Measurements from ENCODE around the gene CFAP61.
"Not testable (repeated sequence)": the region's sequence is repeated elsewhere in the genome, so short reads cannot be mapped to it uniquely, and the experiment has no call there.

CFAP61 gene

DNA sequence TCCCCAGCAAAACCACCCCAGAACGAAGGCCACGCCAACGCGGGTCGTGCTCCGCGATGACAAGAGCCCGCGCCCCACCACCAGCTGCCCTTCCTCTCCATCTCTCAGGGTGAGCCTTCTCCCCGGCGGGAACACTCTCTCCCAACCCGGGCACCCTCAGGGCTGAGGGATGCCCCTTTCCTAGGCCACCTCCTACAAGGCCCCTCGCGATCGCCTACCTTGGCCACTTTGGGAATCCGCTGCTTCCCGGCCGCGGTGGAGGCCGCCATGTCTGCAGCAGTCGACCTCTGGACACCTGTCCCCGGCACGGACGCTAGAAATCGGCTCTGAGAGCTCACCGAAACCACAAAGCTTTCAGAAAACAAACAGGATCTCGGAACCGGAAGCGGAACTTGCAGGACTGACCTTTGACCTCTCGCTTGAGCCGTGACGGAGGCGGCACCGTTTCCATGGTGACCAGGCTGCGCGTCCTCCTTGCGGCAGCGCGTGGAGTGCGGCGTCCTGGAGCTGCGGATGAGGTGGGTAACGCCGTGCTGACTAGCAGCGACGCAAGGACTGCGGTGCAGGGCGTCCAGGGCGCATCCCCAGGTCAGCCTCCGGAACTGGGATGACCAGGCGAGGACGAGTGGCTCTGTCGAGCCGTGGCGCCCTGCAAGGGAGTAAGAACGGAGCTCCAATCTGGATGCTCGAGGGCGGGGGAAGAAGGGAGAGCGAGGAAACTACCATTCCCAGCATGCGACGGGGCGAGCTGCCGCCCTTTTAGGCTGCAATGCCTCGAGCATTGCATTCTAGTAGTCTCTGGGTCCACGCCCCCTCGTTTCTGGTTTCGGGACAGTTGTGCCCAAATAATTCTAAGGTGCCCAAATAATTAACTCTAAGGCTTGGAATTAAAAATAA, at the start of gene CFAP61, which contains the start of gene CRNKL1:
Gene CFAP61, plus strand, starts transcription at position 459 of the 897 bp plus-strand sequence. CDS start 4,122 bp downstream, outside the sequence.
Gene CRNKL1, minus strand, starts transcription at position 393 of the 897 bp plus-strand sequence. Its CDS starts 124 bp downstream, at position 269.
- peak; percentile 98 for DNase-seq

DNA sequence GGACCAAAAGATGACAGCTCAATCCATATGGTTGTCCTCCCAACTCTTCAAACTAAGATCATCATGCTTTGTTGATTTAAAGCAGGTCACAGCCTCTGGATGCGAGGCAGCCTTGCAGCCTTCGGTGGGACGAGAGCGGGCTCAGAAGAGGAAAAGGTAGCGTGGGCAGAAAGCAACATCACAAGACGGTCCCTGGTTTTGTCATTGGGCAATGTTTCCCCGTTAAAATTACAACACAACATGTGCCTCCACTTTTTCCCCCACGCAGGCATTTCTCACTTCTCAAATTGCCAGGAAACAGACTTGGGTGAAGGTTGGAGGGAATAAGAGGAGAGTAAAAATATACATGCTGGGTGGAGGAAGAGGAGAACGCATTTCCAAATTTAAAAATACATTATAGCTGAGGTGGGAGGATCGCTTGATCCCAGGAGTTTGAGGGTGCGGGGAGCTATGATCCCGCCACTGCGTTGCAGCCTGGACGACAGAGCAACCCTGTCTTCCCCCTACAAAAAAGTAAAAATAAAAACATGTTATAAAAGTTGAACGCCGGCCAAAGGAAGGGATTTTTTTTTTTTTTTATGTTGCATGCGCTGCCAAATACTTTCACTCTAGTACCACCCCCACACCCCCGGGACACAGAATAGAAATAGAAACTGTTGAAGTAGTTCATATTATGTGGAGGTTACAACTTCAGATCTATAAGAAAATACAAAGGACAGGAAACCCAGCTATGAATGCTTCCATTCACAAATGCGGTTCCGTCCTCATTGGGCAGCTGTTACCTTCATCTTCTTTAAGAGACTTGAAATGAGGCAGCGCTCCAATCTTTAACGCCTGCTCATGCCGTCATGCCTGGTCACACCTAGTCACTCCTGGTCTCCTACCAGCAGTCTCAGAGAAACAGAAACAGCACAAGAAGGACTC, 49.0 kb upstream of the CFAP61 start:
- peak; percentile 58 for DNase-seq

DNA sequence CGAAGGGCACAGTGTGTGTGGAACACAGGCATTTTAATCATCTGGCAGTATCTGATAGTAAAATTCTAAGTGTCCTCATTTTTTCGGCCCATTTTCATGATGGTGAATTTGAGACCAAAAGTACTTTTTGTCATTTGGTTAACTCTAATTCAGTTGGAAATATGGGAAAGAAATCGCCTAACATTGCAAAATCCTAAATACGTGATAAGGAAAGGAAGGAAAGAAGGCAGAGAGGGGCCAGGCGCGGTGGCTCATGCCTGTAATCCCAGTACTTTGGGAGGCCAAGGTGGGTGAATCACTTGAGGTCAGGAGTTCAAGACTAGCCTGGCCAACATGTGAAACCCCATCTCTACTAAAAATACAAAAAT, 48.4 kb upstream of the CFAP61 start:
- DNase-seq, result not testable (repeated sequence)

DNA sequence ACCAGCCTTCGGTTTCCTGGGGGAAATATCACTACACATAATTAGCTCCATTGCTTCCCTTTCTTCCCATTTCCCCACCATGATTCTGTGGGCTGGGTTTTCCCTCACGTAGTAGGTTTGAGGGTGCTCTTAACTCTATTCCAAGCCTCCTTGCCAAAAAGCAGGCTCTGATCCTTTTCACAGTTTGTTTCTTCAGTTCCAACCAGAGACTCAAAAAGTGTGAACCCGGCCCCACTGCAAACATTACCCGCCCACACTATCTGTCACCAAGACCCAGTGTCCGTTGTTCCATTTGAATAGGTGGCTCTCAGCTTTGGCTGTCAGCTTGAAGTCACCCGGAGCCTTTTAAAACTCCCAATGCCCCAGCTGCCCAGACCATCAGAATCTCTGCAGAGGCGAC, 47.0 kb upstream of the CFAP61 start:
- DNase-seq, result no peak

- DNase-seq, result no peak
Observed at GRCh38 chr20:20009784-20010253, 42.5 kb upstream of the CFAP61 start.

DNA sequence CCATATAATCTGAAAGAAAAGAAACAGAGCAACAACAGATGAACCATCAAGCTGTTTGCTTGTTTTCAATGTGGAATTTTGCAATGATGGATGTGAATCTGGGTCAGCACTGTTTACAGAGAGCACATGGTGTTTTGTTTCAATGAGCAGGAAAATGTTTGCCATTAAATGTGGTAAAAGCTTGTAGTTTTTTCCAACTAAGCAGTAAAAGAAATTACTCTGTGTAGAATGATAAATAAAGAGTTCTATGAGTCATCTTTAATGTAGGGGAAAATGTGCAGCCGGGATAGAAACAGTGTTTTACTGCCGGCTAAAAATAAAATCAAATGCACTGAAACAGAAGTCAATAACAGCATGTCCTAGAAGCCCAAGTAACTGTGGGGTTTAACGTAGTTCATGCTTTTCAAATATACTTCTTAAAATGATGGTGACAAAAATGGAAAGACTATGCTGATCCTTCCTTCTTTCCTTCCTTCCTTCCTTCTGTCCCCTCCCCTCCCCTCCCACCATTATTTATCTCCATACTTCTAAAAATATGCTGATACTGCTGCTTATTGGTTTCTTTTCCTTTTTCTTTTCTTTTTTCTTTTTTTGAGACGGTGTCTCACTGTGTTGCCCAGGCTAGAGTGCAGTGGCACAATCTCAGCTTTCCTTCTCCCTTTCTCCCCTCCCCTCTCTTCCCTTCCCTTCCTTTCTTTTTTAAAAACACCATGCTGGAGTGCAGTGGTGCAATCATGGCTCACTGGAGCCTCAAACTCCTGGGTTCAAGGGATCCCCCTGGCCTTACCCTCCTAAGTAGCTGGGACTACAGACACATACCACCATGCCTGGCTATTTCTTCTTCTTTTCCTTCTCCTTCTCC, 41.5 kb upstream of the CFAP61 start:
- DNase-seq, result no peak

DNA sequence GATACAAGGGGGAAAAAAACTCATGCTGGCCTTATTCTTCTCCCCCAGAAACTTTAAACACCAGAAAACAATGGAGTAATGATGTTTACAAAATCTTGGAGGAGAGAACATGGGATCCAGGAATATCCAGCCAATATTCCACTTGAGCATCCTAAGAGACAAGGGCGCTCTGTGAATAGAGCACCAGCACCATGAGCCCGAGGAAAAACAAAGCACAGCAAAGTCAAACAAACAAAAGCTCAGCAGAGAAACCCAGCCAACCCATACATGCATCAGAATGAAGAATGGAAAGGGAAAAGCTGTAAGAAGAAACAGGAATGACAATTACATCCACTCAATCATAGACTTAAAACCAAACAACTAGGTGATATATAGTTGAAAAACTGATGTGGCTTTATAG, 39.8 kb upstream of the CFAP61 start:
- no peak for DNase-seq

DNA sequence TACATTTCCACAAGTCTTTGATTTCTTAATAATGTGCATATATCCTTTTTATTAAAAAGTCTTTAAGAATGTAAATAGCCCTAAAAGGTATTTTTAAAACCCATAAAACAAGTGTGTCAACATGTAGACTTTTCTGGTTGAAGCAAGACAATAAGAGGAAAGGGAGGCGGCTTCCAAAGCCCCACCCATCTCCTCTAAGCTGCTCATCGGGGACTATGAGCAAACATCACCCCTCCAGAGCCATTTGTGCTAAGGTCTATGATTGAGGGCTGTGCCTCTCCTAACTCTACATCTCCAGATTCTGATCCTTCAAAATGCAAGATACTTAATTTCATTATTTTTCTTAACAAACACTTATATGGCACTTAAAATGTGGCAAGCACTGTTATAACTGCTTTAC, 37.7 kb upstream of the CFAP61 start:
- no peak for DNase-seq

GRCh38 chr20:20017001-20017843, 35.1 kb upstream of the CFAP61 start, which contains the start of gene NAA20:
NAA20 (plus strand) TSS chr20:20017362; CDS start chr20:20017397, 35 bp downstream.
- peak; percentile 95 for DNase-seq

GRCh38 chr20:20017844-20018185, 34.5 kb upstream of the CFAP61 start:
- no peak for DNase-seq

DNA sequence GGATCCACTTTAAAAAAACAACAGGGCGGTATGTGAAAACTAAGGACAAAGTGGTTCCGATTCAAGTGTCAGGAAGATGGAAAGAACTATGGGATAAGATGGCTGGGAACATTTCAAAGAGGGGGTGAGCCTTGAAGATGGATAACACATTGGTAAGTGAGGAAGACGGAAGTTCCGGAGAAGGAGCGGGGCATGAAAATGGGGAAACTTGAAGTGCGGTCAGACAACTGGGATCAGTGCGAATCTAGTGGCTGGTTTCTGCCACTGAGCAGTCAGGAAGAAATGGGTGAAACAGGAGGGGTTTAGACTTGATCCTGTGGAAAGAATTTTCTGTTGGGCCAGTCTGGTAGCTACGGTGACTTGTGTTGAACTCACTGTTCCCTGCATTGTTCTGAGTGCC, 34.0 kb upstream of the CFAP61 start:
- no peak for DNase-seq

GRCh38 chr20:20019123-20019522, 33.2 kb upstream of the CFAP61 start:
- DNase-seq, result no peak

DNA sequence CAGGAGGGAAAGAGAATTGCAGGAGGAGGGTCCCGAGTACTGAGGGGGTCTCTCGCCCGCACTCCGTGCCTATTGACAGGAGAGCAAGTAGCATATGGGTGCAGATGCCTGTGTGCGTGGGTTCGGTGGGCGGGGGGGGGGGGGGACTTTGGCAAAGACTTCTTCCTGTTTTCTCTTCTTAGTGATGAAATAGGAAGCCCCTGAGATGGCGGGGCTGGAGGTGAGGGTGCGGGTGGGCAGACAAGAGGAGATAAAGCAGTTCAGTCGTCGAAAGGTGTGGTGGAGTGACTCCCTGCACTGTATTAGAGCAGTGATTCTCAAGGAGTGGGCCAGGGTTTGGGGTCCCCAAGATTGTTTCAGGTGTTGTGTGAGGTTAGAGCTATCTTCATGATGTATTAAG, 31.4 kb upstream of the CFAP61 start:
- DNase-seq, result no peak

- no peak for DNase-seq
Observed at GRCh38 chr20:20021835-20022234, 30.5 kb upstream of the CFAP61 start.

DNA sequence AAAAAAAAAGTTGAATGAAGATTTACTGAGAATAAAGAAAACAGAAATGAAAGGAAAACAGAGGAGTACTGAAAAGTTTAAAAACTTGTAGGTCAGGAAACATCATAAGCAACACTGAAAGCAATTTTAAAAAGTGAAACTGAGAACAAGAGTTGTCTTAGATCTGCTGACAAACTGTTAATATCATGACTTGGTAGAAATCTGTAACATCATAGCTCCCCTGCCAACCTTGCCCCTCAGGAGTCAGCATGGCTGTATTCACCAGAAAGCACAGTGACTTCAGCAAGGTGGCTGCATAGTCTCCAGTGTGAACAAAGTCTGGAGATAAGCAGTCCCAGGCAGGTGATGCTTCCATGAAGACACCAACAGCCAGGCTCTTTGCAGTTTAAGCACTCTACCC, 29.8 kb upstream of the CFAP61 start:
- DNase-seq, result no peak

DNA sequence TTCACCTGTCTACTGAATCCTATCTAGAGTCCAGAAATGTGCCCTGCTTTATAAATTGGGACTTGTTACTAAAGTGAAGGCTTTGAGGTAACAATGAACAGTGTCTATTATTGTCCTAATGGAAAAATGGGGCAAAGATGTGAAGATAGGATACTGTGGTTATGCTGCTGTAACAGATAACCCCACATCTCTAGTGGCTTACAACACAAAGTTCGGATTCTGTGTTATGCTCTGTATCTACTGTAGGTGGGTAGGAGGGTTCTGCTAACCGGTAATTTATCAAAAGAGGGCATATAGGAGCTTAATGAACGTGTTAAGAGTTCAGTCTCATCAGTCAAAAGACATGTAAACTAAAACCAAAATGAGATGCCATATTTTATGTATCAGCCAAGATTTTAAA, 28.9 kb upstream of the CFAP61 start:
- DNase-seq, result no peak

DNA sequence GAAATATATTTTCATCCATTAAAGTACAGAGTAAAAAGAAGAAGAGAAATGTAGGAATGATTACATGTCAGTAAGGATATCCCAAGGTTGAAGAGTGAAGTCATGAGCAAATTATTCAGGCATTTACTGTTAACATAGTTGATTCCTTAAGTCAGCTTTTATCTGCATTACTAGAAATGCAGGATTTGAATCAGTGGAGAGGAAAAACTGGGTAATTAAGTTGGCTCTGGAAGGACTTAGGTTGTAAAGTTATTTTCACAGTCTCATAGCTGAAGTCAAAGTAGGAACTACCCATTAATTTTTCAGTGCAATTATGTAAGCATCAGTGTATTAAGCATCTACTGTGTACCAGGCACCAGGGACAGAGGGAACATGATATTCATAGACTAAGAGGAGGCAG, 27.4 kb upstream of the CFAP61 start:
- no peak for DNase-seq

- DNase-seq, result no peak
Observed at GRCh38 chr20:20027284-20027683, 25.0 kb upstream of the CFAP61 start.

GRCh38 chr20:20031790-20032189, 20.5 kb upstream of the CFAP61 start:
- no peak for DNase-seq

DNA sequence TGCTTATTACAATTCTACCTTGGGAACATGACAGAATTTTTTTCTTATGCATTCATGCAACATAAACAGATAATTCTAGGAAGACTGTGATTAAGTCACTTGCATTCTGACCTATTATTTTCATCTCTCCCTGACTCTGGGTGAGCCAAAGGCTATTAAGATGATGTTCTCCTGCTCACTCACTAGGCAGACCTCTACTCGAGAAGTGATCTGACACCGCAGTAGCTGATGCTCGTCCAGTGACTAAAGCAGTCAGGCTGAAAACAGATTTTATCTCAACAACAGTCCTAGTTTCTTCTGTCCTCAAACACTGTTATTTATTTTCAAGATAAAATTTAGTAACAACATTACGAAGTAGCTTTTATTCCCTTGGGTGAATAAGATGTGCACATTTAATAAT, 17.8 kb upstream of the CFAP61 start:
- DNase-seq, result no peak

DNA sequence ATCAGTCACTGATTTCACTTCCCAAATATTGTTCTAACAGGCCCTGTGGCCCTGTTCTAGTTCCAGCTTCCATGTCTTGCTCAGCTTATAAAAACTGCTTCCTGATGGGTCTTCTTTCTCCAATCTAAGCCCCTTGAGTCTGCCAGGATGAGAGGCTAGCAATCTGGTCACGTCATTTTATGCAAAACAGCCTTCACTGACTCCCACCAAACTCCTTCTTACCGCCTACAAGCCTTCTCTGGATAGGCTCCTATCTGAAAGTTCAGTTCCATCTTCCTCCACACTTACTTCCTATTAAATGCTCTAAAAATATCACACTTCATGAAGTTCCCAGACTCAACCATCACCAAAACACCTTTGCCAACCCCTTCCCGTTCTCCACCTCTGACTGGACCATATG, 15.6 kb upstream of the CFAP61 start:
- DNase-seq, result no peak

DNA sequence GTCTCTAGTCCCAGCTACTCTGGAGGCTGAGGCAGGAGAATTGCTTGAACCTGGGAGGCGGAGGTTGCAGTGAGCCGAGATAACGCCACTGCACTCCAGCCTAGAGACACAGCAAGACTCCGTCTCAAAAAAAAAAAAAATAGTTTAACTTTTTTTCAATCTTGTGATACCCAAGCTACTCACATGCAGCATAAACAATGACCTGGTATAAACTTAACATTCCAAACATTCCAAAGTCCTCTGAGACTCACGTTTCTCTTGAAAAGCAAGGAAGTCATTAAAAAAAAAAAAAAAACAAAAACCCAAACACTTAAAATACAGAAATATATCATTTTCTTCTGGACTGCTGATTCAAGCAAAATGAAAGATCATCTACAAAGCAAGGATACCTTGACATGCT, 14.4 kb upstream of the CFAP61 start:
- no peak for DNase-seq

Measured in right forelimb (tissue), 1 donor.